ENCODE data around the gene TNNT1.

Gene TNNT1

GRCh38 chr19:55106591-55106990 is 42.4 kb downstream of the TNNT1 start:
- no peaks in the 10 kb centered on the region for H3K9me3 ChIP-seq (ENCODE audit: insufficient read depth, low read depth, low read length)
- no peaks in the 10 kb centered on the region for H3K9me2 ChIP-seq (replicated peaks; ENCODE audit: low read depth, low read length)
- no peaks in the 10 kb centered on the region for H3F3A ChIP-seq (ENCODE audit: low read depth)
- peaks cover 22% of the 10 kb centered on the region; the same call in 1 of the 2 replicates for H3K36me3 ChIP-seq (ENCODE audit: insufficient read depth, low read length)
- H3K27me3 ChIP-seq (ENCODE audit: insufficient read depth, low read length, poor library complexity, severe bottlenecking), result no peaks in the 10 kb centered on the region
- no peak overlapping the region for H3K4me3 ChIP-seq (ENCODE audit: low read length, poor library complexity, severe bottlenecking)
- peaks cover 5% of the 10 kb centered on the region for H4K20me1 ChIP-seq (ENCODE audit: insufficient read depth, low read length, poor library complexity, severe bottlenecking)
- no peak overlapping the region for H3K4me2 ChIP-seq (ENCODE audit: low read depth, low read length, poor library complexity, severe bottlenecking)
- no peak overlapping the region for H3K9ac ChIP-seq (ENCODE audit: low read depth, low read length, poor library complexity, severe bottlenecking)
- no peaks in the 10 kb centered on the region for H3K4me1 ChIP-seq (ENCODE audit: insufficient read depth, low read length, poor library complexity, severe bottlenecking)
- 0 out of 2 replicates have a peak, but pooled peaks cover 7% of the 10 kb centered on the region for H3K79me2 ChIP-seq (ENCODE audit: insufficient read depth, low read length)
- TF ChIP-seq, protein P1, sequence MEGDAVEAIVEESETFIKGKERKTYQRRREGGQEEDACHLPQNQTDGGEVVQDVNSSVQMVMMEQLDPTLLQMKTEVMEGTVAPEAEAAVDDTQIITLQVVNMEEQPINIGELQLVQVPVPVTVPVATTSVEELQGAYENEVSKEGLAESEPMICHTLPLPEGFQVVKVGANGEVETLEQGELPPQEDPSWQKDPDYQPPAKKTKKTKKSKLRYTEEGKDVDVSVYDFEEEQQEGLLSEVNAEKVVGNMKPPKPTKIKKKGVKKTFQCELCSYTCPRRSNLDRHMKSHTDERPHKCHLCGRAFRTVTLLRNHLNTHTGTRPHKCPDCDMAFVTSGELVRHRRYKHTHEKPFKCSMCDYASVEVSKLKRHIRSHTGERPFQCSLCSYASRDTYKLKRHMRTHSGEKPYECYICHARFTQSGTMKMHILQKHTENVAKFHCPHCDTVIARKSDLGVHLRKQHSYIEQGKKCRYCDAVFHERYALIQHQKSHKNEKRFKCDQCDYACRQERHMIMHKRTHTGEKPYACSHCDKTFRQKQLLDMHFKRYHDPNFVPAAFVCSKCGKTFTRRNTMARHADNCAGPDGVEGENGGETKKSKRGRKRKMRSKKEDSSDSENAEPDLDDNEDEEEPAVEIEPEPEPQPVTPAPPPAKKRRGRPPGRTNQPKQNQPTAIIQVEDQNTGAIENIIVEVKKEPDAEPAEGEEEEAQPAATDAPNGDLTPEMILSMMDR (conservative IDR thresholded peaks at IDR 0.05; ENCODE audit: low read length), result no peak
- no peak for TF ChIP-seq EZH2phosphoT487 (IDR thresholded peaks at IDR 0.05; ENCODE audit: borderline replicate concordance)
- no peak overlapping the region for H2AFZ ChIP-seq (ENCODE audit: low read length)

DNA sequence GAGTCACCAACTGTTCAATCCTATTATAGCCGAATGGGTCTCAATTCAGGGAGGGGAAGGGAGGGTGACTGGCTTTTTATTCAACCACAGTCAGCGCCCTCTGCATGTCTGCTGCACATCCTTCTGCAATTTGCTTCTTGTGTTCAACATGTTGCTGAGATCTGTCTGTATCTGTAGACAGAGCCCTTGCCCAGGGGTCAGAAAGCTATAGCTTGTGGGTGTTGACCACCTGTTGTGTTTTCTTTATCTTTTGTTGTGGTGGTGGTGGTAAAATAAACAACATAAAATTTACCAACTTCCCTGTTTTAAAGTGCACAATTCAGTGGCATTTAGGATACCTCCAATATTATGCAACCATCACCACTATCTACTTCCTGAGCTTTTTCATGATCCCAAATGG is 43.8 kb downstream of the TNNT1 start:
- no peaks in the 10 kb centered on the region for H3F3A ChIP-seq (ENCODE audit: low read depth)
- H3K9me3 ChIP-seq (ENCODE audit: insufficient read depth, low read depth, low read length), result no peaks in the 10 kb centered on the region
- H3K9me2 ChIP-seq (replicated peaks; ENCODE audit: low read depth, low read length), result no peaks in the 10 kb centered on the region
- H4K20me1 ChIP-seq (ENCODE audit: insufficient read depth, low read length, poor library complexity, severe bottlenecking), result peaks cover 5% of the 10 kb centered on the region
- no peaks in the 10 kb centered on the region for H3K27me3 ChIP-seq (ENCODE audit: insufficient read depth, low read length, poor library complexity, severe bottlenecking)
- 0 out of 2 replicates have a peak, but pooled peaks cover 5% of the 10 kb centered on the region for H3K79me2 ChIP-seq (ENCODE audit: insufficient read depth, low read length)
- H3K9ac ChIP-seq (ENCODE audit: low read depth, low read length, poor library complexity, severe bottlenecking), result no peak overlapping the region
- TF ChIP-seq, protein P1 (conservative IDR thresholded peaks at IDR 0.05; ENCODE audit: low read length), result no peak
- TF ChIP-seq EZH2phosphoT487 (IDR thresholded peaks at IDR 0.05; ENCODE audit: borderline replicate concordance), result no peak
- H3K4me1 ChIP-seq (ENCODE audit: insufficient read depth, low read length, poor library complexity, severe bottlenecking), result no peaks in the 10 kb centered on the region
- H3K36me3 ChIP-seq (ENCODE audit: insufficient read depth, low read length), result peaks cover 24% of the 10 kb centered on the region; the same call in 1 of the 2 replicates
- no peak overlapping the region for H2AFZ ChIP-seq (ENCODE audit: low read length)
- H3K4me2 ChIP-seq (ENCODE audit: low read depth, low read length, poor library complexity, severe bottlenecking), result no peak overlapping the region
- no peak overlapping the region for H3K4me3 ChIP-seq (ENCODE audit: low read length, poor library complexity, severe bottlenecking)

GRCh38 chr19:55103190-55103589 is 45.8 kb downstream of the TNNT1 start:
- no peaks in the 10 kb centered on the region for H3F3A ChIP-seq (ENCODE audit: low read depth)
- H3K9me3 ChIP-seq (ENCODE audit: insufficient read depth, low read depth, low read length), result no peaks in the 10 kb centered on the region
- no peak overlapping the region for H2AFZ ChIP-seq (ENCODE audit: low read length)
- no peak overlapping the region for H3K9ac ChIP-seq (ENCODE audit: low read depth, low read length, poor library complexity, severe bottlenecking)
- no peaks in the 10 kb centered on the region for H3K4me1 ChIP-seq (ENCODE audit: insufficient read depth, low read length, poor library complexity, severe bottlenecking)
- H4K20me1 ChIP-seq (ENCODE audit: insufficient read depth, low read length, poor library complexity, severe bottlenecking), result peaks cover 5% of the 10 kb centered on the region
- TF ChIP-seq EZH2phosphoT487 (IDR thresholded peaks at IDR 0.05; ENCODE audit: borderline replicate concordance), result no peak
- TF ChIP-seq, protein P1 (conservative IDR thresholded peaks at IDR 0.05; ENCODE audit: low read length), result no peak
- no peak overlapping the region for H3K4me3 ChIP-seq (ENCODE audit: low read length, poor library complexity, severe bottlenecking)
- no peaks in the 10 kb centered on the region for H3K9me2 ChIP-seq (replicated peaks; ENCODE audit: low read depth, low read length)
- 0 out of 2 replicates have a peak, but pooled peaks cover 5% of the 10 kb centered on the region for H3K79me2 ChIP-seq (ENCODE audit: insufficient read depth, low read length)
- peaks cover 14% of the 10 kb centered on the region; the same call in 1 of the 2 replicates for H3K36me3 ChIP-seq (ENCODE audit: insufficient read depth, low read length)
- H3K27me3 ChIP-seq (ENCODE audit: insufficient read depth, low read length, poor library complexity, severe bottlenecking), result no peaks in the 10 kb centered on the region
- no peak overlapping the region for H3K4me2 ChIP-seq (ENCODE audit: low read depth, low read length, poor library complexity, severe bottlenecking)

All from Loucy (cell line).